ENCODE data around the gene DLG2. TPM values are rescaled to one million over a fixed set of nuclear protein-coding genes. Genes with fewer than 3 reads are reported as not detected.

DLG2 gene
- total RNA-seq, 2 donors from 2014 or later = 3.8 to 16.4 TPM

GRCh38 chr11:84157639-84158038 lies 1469.5 kb downstream of the DLG2 start:
- Histone ChIP-seq H3K4me3 (no peak overlapping the region), H3K27ac (no peak overlapping the region), H3K27me3 (replicated peaks; ENCODE audit: insufficient read depth) (no peaks in the 10 kb centered on the region), H3K36me3 (no peaks in the 10 kb centered on the region), H3K4me1 (ENCODE audit: control insufficient read depth in 1 of 2, low read depth in 2 of 2) (no peaks in the 10 kb centered on the region), H3K9me3 (no peaks in the 10 kb centered on the region)
- TF ChIP-seq, protein P1, sequence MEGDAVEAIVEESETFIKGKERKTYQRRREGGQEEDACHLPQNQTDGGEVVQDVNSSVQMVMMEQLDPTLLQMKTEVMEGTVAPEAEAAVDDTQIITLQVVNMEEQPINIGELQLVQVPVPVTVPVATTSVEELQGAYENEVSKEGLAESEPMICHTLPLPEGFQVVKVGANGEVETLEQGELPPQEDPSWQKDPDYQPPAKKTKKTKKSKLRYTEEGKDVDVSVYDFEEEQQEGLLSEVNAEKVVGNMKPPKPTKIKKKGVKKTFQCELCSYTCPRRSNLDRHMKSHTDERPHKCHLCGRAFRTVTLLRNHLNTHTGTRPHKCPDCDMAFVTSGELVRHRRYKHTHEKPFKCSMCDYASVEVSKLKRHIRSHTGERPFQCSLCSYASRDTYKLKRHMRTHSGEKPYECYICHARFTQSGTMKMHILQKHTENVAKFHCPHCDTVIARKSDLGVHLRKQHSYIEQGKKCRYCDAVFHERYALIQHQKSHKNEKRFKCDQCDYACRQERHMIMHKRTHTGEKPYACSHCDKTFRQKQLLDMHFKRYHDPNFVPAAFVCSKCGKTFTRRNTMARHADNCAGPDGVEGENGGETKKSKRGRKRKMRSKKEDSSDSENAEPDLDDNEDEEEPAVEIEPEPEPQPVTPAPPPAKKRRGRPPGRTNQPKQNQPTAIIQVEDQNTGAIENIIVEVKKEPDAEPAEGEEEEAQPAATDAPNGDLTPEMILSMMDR (IDR thresholded peaks at IDR 0.05) = no peak
- no peak for DNase-seq (ENCODE audit: low spot score)
- ATAC-seq (ENCODE audit: insufficient number of reproducible peaks, low FRiP score, low read depth) = no peak

DNA sequence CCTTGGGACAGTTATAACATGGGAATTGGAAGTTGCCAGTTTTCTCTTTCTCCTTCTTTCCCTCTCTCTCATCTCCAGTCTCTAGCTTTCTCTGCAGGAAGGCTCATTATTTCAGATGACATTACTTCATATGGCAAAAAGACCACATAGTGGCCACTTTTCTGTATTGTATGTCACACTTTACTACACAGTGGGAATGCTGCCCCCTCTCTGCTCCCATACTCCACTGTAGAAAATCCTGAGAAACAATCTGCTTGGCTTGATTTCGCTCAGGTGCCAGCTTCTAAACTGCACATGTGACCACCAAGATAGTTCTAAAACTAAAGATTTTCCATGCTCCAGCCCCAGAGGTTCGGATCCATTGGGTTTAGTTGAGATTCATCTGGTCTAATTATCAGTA lies 1480.3 kb downstream of the DLG2 start:
- Histone ChIP-seq H3K4me1 (ENCODE audit: control insufficient read depth in 1 of 2, low read depth in 2 of 2) (no peaks in the 10 kb centered on the region), H3K4me3 (no peak overlapping the region), H3K9me3 (no peaks in the 10 kb centered on the region), H3K27ac (no peak overlapping the region), H3K36me3 (no peaks in the 10 kb centered on the region), H3K27me3 (replicated peaks; ENCODE audit: insufficient read depth) (no peaks in the 10 kb centered on the region)
- ATAC-seq (ENCODE audit: insufficient number of reproducible peaks, low FRiP score, low read depth) (no peak), DNase-seq (ENCODE audit: low spot score) (no peak)
- TF ChIP-seq, protein P1 (IDR thresholded peaks at IDR 0.05) = no peak

DNA sequence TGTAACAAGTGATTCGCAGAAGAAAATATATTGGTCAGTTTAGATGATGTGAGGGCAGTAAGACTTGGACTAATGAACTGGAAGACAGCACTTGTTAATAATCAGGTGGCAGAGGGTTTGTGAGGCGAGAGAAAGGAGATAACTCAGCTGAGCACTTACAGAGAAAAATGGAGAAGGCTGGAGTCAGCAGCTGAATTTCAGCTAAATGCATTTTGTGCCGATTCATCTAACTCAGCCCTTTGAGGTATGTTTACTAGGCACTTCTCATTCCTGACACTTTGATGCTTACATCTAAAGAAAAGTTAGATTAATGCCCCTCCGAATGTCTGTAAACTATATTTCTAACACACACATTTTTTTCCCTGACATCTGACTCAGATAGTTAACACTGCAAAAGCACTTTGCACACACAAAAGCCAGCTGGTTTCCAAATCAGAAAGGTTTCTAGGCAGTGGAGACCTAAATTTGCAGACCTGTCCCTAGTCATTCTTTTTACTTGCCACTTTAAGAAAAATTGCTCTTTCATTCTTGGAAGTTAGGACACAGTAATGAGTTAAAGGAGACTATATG lies 1481.4 kb downstream of the DLG2 start:
- H3K9me3 ChIP-seq = no peaks in the 10 kb centered on the region

GRCh38 chr11:84144531-84144930 lies 1482.6 kb downstream of the DLG2 start:
- Histone ChIP-seq H3K4me3 (no peak overlapping the region), H3K27me3 (replicated peaks; ENCODE audit: insufficient read depth) (no peaks in the 10 kb centered on the region), H3K9me3 (no peaks in the 10 kb centered on the region), H3K27ac (no peak overlapping the region), H3K4me1 (ENCODE audit: control insufficient read depth in 1 of 2, low read depth in 2 of 2) (no peaks in the 10 kb centered on the region), H3K36me3 (no peaks in the 10 kb centered on the region)
- DNase-seq (ENCODE audit: low spot score) (no peak), ATAC-seq (ENCODE audit: insufficient number of reproducible peaks, low FRiP score, low read depth) (no peak)
- TF ChIP-seq, protein P1 (IDR thresholded peaks at IDR 0.05) = no peak

More for the DNA sequence above, 1481.4 kb downstream of the DLG2 start:
- no peaks in the 10 kb centered on the region for H3K4me1 ChIP-seq (ENCODE audit: control insufficient read depth in 1 of 2, low read depth in 2 of 2)
- no peak for ATAC-seq (ENCODE audit: insufficient number of reproducible peaks, low FRiP score, low read depth)
- H3K36me3 ChIP-seq = no peaks in the 10 kb centered on the region
- no peak overlapping the region for H3K4me3 ChIP-seq
- TF ChIP-seq, protein P1 (IDR thresholded peaks at IDR 0.05) = no peak
- DNase-seq (ENCODE audit: low spot score) = no peak
- H3K27ac ChIP-seq = no peak overlapping the region
- H3K27me3 ChIP-seq (replicated peaks; ENCODE audit: insufficient read depth) = no peaks in the 10 kb centered on the region

DNA sequence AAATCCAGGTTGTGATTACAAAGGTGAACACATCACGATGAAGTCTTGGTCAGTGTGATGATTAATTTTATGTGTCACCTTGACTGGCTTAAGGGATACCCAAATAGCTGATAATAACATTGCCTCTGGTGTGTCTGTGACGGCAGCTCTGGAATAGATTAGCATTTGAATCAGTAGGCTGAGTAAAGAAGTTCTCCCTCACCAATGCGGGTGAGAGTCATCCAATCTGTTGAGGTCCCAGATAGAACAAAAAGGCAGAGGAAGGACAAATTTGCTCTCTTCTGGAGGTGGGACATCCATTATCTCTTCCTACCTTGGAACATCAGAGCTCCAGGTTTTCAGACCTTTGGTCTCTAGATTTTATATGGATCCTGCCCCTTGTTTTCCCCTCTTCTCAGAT lies 1484.7 kb downstream of the DLG2 start:
- H3K27me3 ChIP-seq (replicated peaks; ENCODE audit: insufficient read depth) = no peaks in the 10 kb centered on the region
- H3K4me1 ChIP-seq (ENCODE audit: control insufficient read depth in 1 of 2, low read depth in 2 of 2) = no peaks in the 10 kb centered on the region
- no peak overlapping the region for H3K27ac ChIP-seq
- H3K36me3 ChIP-seq = no peaks in the 10 kb centered on the region
- H3K9me3 ChIP-seq = no peaks in the 10 kb centered on the region
- no peak for DNase-seq (ENCODE audit: low spot score)
- no peak for ATAC-seq (ENCODE audit: insufficient number of reproducible peaks, low FRiP score, low read depth)
- H3K4me3 ChIP-seq = no peak overlapping the region
- TF ChIP-seq, protein P1 (IDR thresholded peaks at IDR 0.05) = no peak

Data from thoracic aorta (tissue), 2 donors.